ENCODE results near the gene ADGRD1. TPM values are rescaled to one million over a fixed set of nuclear protein-coding genes. Genes with fewer than 3 reads are reported as not detected.

ADGRD1 gene
- total and polyA plus RNA-seq, 12 donors, result 0.87 to 6.0 (median 1.6) TPM

- Histone ChIP-seq H3K4me1 (replicated peaks in 1 of 2) (no peaks in the 10 kb centered on the region), H3K27me3 (no peaks in the 10 kb centered on the region), H3K4me3 (no peak overlapping the region), H3K9me3 (replicated peaks in 1 of 3) (peaks cover 0 to 5% (median 0%) of the 10 kb centered on the region in 3 donors), H3K27ac (no peak overlapping the region), H3K36me3 (replicated peaks in 1 of 2) (no peaks in the 10 kb centered on the region)
- WGBS, 4 donors, result 86 to 90% (median 87%) methylated on average over 16 of the region's 16 CpGs
- TF ChIP-seq CTCF (IDR thresholded peaks at IDR 0.05), result no peak
- TF ChIP-seq POLR2A (IDR thresholded peaks at IDR 0.05), result no peak
- no peak for DNase-seq
- intact Hi-C loops (cut with DNase I), result no loop called here
Observed at GRCh38 chr12:131000000-131000486, 46.3 kb downstream of the ADGRD1 start.

GRCh38 chr12:131001493-131001892 lies 47.8 kb downstream of the ADGRD1 start:
- intact Hi-C loops (cut with DNase I), result no loop called here
- Histone ChIP-seq H3K4me1 (replicated peaks in 1 of 2) (no peaks in the 10 kb centered on the region), H3K27me3 (no peaks in the 10 kb centered on the region), H3K36me3 (replicated peaks in 1 of 2) (no peaks in the 10 kb centered on the region), H3K27ac (no peak overlapping the region), H3K4me3 (no peak overlapping the region), H3K9me3 (replicated peaks in 1 of 3) (peaks cover 0 to 5% (median 0%) of the 10 kb centered on the region in 3 donors)
- TF ChIP-seq CTCF (IDR thresholded peaks at IDR 0.05) (no peak), POLR2A (IDR thresholded peaks at IDR 0.05) (no peak)
- no peak for DNase-seq
- 89 to 100% (median 94%) methylated on average over 1 of the region's 1 CpG for WGBS, 4 donors

GRCh38 chr12:131002216-131002631 lies 48.5 kb downstream of the ADGRD1 start:
- intact Hi-C loops (cut with DNase I), result no loop called here
- DNase-seq, result no peak
- Histone ChIP-seq H3K27me3 (no peaks in the 10 kb centered on the region), H3K4me1 (replicated peaks in 1 of 2) (no peaks in the 10 kb centered on the region), H3K9me3 (replicated peaks in 1 of 3) (peaks cover 0 to 5% (median 0%) of the 10 kb centered on the region in 3 donors), H3K4me3 (no peak overlapping the region), H3K27ac (no peak overlapping the region), H3K36me3 (replicated peaks in 1 of 2) (no peaks in the 10 kb centered on the region)
- no peak for TF ChIP-seq POLR2A (IDR thresholded peaks at IDR 0.05)
- TF ChIP-seq CTCF (IDR thresholded peaks at IDR 0.05), result no peak
- 45 to 86% (median 78%) methylated on average over 2 of the region's 2 CpGs for WGBS, 4 donors

- Histone ChIP-seq H3K4me1 (replicated peaks in 1 of 2) (no peaks in the 10 kb centered on the region), H3K9me3 (replicated peaks in 1 of 3) (peaks cover 0 to 5% (median 0%) of the 10 kb centered on the region in 3 donors), H3K27me3 (no peaks in the 10 kb centered on the region), H3K36me3 (replicated peaks in 1 of 2) (no peaks in the 10 kb centered on the region), H3K4me3 (no peak overlapping the region), H3K27ac (no peak overlapping the region)
- TF ChIP-seq POLR2A (IDR thresholded peaks at IDR 0.05), result no peak
- TF ChIP-seq CTCF (IDR thresholded peaks at IDR 0.05), result no peak
- intact Hi-C loops (cut with DNase I), result no loop called here
- WGBS, 4 donors, result 77 to 87% (median 81%) methylated on average over 7 to 18 of the region's 18 CpGs
- no peak for DNase-seq
Observed at GRCh38 chr12:131003036-131003715, 49.5 kb downstream of the ADGRD1 start.
